HFF-Myc (cell line): Measurements from ENCODE around the gene CYTH3.

Source experiments
- DNase-seq: peaks from one replicate; pipeline ENCODE4 v3.0.0-alpha.2; 2011; ENCODE audit warnings: low read depth; ENCODE audit errors: extremely low read depth
- H3K4me3 ChIP-seq: replicated peaks from 2 replicates; pipeline ENCODE4 v1.5.1; 2011; ENCODE audit warnings: low read depth, mild to moderate bottlenecking, control low read depth, low read length
- TF ChIP-seq, protein P1 (sequence below): IDR thresholded peaks from 2 replicates; pipeline ENCODE4 v1.5.1; 2012; ENCODE audit warnings: mild to moderate bottlenecking, low read depth, low read length, control low read depth; ENCODE audit errors: missing control alignments

CYTH3 gene

DNA sequence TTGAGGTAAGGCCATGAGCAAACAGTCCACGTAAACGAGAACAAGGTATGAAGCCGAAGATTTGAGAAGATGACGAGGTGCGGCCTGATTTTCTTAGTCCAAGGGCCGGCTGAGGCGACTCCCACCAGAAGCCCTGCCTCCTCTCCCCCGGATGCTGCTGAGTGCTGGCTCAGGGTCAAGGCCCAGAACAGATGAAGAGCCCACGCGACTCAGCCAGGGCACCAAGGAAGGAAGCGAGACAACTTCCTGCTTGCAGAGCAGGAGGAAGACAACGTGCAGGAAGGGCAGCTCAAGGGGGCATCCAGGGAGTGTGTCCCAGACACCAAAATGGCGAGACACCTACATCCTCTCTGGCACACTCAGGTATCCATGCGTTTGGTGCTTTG lies 99.5 kb downstream of the CYTH3 start:
- H3K4me3 ChIP-seq = no peak overlapping the region
- DNase-seq = no peak
- TF ChIP-seq, protein P1, sequence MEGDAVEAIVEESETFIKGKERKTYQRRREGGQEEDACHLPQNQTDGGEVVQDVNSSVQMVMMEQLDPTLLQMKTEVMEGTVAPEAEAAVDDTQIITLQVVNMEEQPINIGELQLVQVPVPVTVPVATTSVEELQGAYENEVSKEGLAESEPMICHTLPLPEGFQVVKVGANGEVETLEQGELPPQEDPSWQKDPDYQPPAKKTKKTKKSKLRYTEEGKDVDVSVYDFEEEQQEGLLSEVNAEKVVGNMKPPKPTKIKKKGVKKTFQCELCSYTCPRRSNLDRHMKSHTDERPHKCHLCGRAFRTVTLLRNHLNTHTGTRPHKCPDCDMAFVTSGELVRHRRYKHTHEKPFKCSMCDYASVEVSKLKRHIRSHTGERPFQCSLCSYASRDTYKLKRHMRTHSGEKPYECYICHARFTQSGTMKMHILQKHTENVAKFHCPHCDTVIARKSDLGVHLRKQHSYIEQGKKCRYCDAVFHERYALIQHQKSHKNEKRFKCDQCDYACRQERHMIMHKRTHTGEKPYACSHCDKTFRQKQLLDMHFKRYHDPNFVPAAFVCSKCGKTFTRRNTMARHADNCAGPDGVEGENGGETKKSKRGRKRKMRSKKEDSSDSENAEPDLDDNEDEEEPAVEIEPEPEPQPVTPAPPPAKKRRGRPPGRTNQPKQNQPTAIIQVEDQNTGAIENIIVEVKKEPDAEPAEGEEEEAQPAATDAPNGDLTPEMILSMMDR = no peak

DNA sequence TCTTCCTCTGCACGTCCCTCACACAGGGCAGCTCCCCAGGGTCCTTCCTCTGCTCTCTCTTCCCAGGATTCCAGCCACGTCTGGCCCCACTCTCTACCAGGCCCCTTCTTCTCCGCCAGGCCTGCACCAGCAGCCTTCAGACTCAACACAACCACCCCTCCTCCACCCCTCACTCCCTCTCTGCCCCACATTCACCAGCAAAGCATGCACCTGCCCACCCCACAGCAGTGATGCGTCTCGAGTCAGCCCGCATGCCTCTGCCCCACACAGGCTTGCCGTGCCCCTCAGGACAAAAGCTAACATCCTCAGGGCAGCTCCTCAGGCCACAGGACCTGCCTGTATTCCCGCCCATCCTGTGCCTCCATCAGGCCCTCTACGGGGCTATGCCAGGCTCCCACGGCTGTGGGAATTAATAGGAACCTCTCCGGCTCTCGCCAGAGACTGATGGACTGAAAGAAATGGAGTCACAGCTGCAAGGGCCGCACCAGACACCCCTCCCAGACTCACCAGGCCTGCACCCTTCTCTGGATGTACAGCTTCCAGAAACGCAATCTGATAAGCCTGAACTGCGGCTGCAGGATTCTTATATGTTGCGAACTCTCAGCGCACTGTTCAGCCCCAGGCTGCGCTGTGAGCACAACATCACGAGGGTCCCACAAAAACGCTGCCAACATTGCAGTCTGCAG lies 100.1 kb downstream of the CYTH3 start:
- DNase-seq = no peak
- TF ChIP-seq, protein P1 = no peak
- no peak overlapping the region for H3K4me3 ChIP-seq

DNA sequence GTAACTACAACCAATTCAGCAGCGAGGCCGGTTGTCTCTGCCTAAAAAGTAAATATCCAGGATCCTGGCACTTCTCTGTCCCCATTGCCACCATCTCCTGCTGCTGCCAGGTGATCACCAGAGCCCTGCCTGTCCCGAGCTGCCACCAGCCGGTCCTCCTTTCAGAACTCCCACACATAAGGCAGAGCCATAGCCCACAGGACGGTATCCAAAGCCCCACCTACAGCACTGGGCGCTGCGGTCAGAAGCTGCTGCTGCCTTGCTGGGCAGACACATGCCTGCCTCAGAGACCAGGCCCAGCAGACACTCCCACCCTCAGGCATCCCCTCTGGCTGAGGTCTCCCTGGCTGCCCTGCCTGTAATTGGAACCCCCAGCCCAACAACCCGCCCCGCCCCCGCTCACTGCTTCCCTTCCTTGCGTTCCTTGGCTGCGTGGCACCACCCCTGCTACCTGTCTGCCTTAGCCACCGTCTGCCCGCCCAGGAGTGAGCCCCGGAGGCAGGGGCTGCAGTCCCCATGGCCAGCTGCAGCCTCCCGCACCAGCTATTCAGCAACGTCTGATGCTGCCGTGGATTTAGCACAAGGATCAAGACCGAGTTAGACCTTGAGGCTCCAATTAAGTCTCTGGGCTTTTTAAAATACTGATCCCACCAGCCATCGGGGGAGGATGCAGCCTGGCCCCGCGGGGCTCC lies 100.7 kb downstream of the CYTH3 start:
- H3K4me3 ChIP-seq = no peak overlapping the region
- TF ChIP-seq, protein P1 = no peak
- DNase-seq = no peak

DNA sequence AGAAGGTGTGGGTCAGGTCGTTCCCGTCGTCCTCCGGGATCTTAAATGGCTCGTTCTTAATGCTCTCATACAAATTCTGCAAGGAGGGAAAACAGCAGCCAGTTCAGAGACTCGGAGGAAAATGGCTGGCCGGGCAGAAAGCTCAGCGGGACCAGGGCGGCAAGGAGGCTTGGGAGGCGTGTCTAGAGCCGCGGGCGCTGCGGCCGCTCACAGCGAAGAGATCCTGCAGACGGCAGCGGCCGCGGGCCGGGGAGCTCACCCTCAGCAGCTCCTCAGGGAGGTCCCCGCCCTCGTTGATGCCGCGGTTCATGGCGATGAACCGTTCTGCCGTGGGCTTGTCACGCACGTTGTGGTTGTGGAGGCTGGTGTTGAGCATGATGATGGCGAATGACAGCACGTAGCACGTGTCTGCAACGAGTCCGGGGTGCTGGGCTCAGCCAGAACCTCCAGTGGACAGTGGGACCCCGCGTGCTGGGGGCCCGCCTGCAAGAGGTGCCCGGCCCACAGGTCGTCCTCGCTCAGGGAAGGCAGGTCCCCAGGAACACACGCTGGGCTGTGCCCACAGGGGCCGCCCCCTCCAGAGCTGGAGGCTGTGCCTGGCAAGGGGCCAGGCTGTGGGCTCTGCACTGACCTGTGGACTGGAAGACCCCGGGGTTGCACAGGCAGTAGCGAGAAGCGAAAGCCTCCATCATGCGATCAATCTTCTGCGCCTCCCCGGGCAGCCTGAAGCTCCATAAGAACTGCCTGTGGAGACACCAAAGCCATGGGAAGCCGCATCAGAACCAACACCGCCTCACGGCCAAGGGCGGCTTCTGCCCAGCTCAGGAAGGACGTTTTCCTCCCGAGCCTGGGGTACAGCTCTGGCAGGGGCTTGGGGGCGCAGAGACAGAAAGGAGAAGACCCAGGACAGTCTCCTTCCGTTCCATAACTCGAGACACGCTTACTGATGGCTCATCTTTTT lies 101.6 kb downstream of the CYTH3 start:
- no peak overlapping the region for H3K4me3 ChIP-seq
- TF ChIP-seq, protein P1 = no peak
- no peak for DNase-seq

DNA sequence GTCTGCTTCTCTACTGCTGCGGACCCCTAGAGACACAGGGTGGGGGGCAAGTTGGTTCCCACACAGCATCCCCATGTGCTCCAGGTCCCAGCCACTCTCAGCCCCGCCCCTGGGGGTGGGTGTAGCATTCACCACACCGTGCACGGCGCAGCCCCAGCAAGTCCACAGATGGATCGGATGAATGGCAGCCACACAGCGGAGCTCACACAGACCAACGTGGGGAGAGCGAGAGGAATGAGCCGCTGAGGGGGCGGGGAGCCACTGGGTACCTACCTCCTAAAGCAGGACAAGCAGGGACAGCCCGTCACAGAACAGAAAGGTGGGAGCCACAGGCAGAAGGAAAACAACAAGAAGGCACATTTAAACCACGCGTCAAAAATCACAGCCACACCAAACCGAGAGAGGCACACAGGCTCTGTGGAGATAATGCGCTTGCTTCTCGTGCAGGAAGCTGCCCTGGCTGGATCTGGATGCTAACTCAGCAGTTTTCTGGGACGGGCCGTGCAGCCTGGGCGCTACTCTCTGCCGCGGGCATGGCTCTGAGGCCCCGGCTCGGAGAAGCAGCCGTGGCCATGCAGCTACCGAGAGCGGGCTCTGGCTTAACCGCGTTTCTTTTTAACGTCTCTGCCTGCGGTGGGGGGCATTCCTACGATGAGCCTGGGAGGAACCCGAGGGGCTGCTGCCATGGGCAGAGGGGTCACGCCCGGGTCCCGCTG lies 102.5 kb downstream of the CYTH3 start:
- TF ChIP-seq, protein P1 = no peak
- H3K4me3 ChIP-seq = no peak overlapping the region
- no peak for DNase-seq

DNA sequence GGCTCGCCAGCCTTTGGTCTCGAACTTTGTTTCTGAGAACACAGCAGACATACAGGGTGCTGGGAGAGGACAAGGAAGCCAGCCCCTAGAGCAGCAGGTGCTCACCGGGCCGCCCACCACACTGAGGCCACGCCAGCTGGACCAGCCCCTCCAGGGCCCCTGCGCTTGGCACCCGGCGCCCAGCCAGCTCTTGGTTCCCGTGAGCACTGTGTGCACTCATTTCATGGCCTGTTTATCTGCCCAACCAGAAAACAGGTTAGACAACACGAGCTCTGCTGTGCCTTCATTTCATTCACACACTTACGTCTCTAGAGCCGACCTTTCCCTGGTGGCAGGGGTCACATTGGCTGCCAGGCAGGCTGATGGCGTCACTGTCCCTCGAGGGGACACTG lies 104.0 kb downstream of the CYTH3 start:
- TF ChIP-seq, protein P1 = no peak
- H3K4me3 ChIP-seq = no peak overlapping the region
- DNase-seq = no peak
